RWPE1 (cell line): ENCODE results near the gene CX3CL1.

ENCODE experiments used
- CTCF ChIA-PET: fragments of 350-600 bp; sonication (Branson Sonifier 250); formaldehyde crosslinking; extraction: SDS; loops from one replicate; lab custom pipeline; 2021; lab: Yijun Ruan, JAX
- POLR2A ChIA-PET: fragments of 400-600 bp; formaldehyde crosslinking; extraction: SDS; loops from one replicate; lab custom pipeline; 2020; ENCODE audit warnings: antibody characterized with exemption; ENCODE audit not compliant: low non-redundant PET; lab: Yijun Ruan, JAX
- DNase-seq: peaks from one replicate; pipeline ENCODE4 v3.0.0; 2012; ENCODE audit warnings: low spot score
- H3K27ac ChIP-seq: fragments of 450-650 bp; 2 replicates; pipeline ENCODE4 v1.5.1; 2017
- TF ChIP-seq, protein P1 (sequence below): fragments of 450-650 bp; conservative IDR thresholded peaks from 2 replicates; pipeline ENCODE4 v1.5.1; 2017; ENCODE audit warnings: low read depth, mild to moderate bottlenecking

CX3CL1 gene

DNA sequence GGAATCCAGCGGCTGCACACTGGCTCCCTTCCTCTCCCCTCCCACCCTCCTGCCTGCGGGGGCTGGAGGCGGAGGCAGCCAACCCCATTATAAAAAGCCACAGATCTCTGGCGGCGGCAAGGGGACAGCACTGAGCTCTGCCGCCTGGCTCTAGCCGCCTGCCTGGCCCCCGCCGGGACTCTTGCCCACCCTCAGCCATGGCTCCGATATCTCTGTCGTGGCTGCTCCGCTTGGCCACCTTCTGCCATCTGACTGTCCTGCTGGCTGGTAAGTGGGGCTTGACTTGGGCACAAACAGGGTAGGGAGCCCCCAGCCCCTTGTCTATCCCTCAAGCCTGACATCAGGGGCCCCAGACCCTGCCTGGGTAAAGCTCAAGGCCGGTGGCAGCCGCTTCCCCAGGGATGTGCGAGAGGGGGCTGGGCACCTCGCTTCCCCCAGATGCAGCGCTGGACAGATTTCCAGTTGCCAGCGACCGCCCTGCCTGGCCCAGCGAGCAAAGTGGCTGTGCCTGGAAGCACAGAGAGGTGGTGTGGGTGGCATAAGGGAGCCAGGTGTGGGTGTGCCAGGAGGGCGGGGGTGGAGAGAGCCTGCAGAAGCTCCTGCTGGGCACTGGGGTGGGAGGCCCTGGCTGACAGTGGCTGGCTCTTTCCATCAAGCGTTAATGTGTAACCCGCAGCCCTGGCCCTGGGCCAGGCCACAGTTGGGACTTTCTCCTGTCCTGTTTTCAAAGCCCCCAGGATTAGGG lies at the start of gene CX3CL1:
Gene CX3CL1, plus strand, starts transcription at position 119 of the 745 bp plus-strand sequence. Its CDS starts 79 bp downstream, at position 198.
- TF ChIP-seq, protein P1, sequence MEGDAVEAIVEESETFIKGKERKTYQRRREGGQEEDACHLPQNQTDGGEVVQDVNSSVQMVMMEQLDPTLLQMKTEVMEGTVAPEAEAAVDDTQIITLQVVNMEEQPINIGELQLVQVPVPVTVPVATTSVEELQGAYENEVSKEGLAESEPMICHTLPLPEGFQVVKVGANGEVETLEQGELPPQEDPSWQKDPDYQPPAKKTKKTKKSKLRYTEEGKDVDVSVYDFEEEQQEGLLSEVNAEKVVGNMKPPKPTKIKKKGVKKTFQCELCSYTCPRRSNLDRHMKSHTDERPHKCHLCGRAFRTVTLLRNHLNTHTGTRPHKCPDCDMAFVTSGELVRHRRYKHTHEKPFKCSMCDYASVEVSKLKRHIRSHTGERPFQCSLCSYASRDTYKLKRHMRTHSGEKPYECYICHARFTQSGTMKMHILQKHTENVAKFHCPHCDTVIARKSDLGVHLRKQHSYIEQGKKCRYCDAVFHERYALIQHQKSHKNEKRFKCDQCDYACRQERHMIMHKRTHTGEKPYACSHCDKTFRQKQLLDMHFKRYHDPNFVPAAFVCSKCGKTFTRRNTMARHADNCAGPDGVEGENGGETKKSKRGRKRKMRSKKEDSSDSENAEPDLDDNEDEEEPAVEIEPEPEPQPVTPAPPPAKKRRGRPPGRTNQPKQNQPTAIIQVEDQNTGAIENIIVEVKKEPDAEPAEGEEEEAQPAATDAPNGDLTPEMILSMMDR: no peak
- DNase-seq: no peak
- H3K27ac ChIP-seq: no peak within 1 kb of the TSS
- CTCF ChIA-PET: no interaction called here
- POLR2A ChIA-PET: no interaction called here

DNA sequence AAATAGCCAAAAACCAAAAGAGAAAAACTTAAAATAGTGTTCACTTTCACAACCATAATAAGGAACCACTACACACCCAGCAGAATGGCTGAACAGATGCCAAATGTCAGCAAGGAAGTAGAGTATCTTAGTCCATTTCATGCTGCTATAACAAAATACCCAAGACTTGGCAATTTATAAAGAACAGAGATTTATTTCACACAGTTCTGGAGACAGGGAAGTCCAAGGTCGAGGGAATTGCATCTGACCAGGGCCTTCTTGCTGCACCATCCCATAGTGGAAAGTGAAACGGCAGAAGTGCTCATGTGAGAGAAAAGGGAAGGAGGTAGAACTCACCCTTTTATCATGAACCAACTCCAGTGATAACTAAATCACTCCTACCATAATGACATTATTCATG lies 47.5 kb upstream of the CX3CL1 start:
- no peak overlapping the region for H3K27ac ChIP-seq
- no peak for DNase-seq
- ChIA-PET CTCF (no interaction called here), POLR2A (no interaction called here)
- TF ChIP-seq, protein P1: no peak

DNA sequence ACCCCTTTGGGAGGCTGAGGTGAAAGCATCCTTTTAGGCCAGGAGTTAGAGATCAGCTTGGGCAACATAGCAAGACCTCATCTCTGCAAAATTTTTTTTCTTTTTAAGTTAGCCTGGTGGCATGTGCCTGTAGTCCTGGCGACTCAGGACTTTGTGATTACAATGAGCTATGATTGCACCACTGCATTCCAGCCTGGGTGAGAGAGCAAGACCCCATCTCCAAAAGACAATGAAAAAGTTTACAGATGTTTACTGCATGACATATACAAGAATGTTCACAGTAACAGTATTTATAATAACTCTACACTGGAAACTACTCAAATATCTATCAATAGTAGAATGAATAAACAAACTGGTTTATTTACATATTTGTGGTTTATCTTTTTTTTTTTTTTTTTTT lies 46.8 kb upstream of the CX3CL1 start:
- no peak overlapping the region for H3K27ac ChIP-seq
- no peak for DNase-seq
- CTCF ChIA-PET: no interaction called here
- TF ChIP-seq, protein P1: no peak
- POLR2A ChIA-PET: no interaction called here

DNA sequence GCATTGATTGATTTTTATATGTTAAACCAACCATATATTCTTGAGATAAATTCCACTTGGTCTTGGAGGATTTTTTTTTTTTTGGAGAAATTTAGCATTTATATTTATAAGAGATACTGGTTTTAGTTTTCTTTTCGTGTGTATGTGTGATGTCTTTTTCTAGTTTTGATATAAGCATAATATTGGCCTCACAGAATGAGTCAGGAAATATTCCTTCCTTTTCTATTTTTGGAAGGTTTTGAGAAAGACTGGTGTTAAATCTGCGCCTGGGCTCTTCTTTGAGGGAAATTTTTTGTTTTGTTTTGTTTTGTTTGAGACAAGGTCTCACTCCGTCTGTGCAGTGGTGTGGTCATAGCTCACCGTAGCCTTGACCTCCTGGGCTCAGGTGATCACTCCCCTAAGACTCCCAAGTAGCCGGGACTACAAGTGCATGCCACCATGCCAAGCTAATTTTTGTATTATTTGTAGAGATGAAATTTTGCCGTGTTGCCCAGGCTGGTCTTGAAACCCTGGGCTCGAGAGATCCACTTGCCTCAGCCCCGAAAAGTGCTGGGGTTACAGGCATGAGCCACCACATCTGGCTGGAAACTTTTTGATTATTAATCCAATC lies 42.5 kb upstream of the CX3CL1 start:
- DNase-seq: no peak
- POLR2A ChIA-PET: no interaction called here
- no peak overlapping the region for H3K27ac ChIP-seq
- TF ChIP-seq, protein P1: no peak
- CTCF ChIA-PET: interaction anchor here (1.1 kb wide), 1 partner anchor 84 kb away, joined by 3 read pairs; no protein-coding TSS in a partner anchor

DNA sequence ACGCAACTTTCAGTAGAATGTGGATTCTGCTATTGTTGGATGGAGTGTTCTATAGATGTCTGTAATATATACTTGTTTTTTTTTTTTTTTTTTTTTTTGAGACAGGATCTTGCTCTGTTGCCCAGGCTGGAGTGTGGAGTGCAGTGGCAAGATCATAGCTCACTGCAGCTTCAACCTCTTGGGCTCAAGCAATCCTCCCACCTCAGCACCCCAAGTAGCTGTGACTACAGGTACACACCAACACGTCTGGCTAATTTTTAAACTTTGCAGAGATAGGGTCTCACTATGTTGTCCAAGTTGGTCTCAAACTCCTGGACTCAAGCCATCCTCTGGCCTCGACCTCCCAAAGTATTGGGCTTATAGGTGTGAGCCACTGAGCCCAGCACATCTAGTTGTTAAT lies 40.9 kb upstream of the CX3CL1 start:
- H3K27ac ChIP-seq: no peak overlapping the region
- no peak for DNase-seq
- TF ChIP-seq, protein P1: no peak
- ChIA-PET POLR2A (no interaction called here), CTCF (interaction anchor here (0.6 kb wide), 1 partner anchor 68 kb away, joined by 5 read pairs; no protein-coding TSS in a partner anchor)

DNA sequence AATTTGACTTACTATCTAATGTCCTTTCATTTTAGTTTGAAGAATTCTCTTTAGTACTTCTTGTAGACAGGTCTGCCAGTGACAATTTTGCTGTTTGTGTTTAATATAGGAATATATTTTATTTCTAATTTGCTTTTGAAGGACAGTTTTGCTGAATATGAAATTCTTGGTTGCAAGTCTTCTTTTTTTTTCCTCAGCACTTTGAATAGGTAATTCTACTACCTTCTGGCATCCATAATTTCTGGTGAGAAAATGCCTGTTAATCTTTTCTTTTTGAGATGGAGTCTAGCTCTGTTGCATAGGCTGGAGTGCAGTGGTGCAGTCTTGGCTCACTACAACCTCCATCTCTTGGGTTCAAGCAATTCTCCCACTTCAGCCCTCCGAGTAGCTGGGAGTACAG lies 38.9 kb upstream of the CX3CL1 start:
- TF ChIP-seq, protein P1: no peak
- DNase-seq: no peak
- H3K27ac ChIP-seq: no peak overlapping the region
- ChIA-PET CTCF (no interaction called here), POLR2A (no interaction called here)
